Heart right ventricle (tissue), 16 donors: Measurements from ENCODE around the gene CRMP1. TPM values are rescaled to one million over a fixed set of nuclear protein-coding genes. Genes with fewer than 3 reads are reported as not detected.

Experiments
- ATAC-seq, 8 donors: fragments of 200-7000 bp; cut with Tn5 transposase; one replicate each; pipeline ENCODE4 v1.9.1; 2020; ENCODE audit warnings: mild to moderate bottlenecking in 8 of 8, moderate library complexity in 8 of 8, moderate number of reproducible peaks in 1 of 8
- DNase-seq, 2 donors: peaks; one replicate each; pipeline ENCODE4 v3.0.0-alpha.2; 2020
- H3K27ac ChIP-seq, 10 donors: fragments of 200-600 bp; sonication (generic) in 2 of 10; one replicate each; pipeline versions ENCODE4 v1.5.0 to v1.8.0; 2020 to 2022; ENCODE audit warnings: mild to moderate bottlenecking in 3 of 10
- H3K27me3 ChIP-seq, 7 donors: fragments of 200-600 bp; one replicate each; pipeline ENCODE4 v1.8.0; 2021 to 2022; ENCODE audit warnings: mild to moderate bottlenecking in 2 of 7
- H3K36me3 ChIP-seq, 9 donors: fragments of 200-600 bp; sonication (generic) in 1 of 9; one replicate each; pipeline versions ENCODE4 v1.5.0 to v1.8.0; 2020 to 2022; ENCODE audit warnings: mild to moderate bottlenecking in 2 of 9
- H3K4me1 ChIP-seq, 9 donors: fragments of 200-600 bp; sonication (generic) in 1 of 9; one replicate each; pipeline versions ENCODE4 v1.5.0 to v1.8.0; 2020 to 2022; ENCODE audit warnings: mild to moderate bottlenecking in 4 of 9
- H3K4me3 ChIP-seq, 10 donors: fragments of 200-600 bp; sonication (generic) in 2 of 10; one replicate each; pipeline versions ENCODE4 v1.5.0 to v1.8.0; 2020 to 2022; ENCODE audit warnings: mild to moderate bottlenecking in 7 of 10, moderate library complexity in 2 of 10
- H3K9me3 ChIP-seq, 11 donors: fragments of 200-600 bp in 10 of 11; sonication (generic) in 2 of 11; one replicate each; pipeline versions ENCODE4 v1.5.0 to v1.8.0; 2013 to 2022; ENCODE audit warnings: mild to moderate bottlenecking in 2 of 11, control low read depth in 1 of 11, moderate library complexity in 1 of 11
- CTCF ChIP-seq, 9 donors: fragments of 200-600 bp; sonication (generic) in 2 of 9; IDR thresholded peaks; one replicate each; pipeline versions ENCODE4 v1.5.0 to v1.8.0; 2021 to 2022; ENCODE audit warnings: antibody characterized with exemption in 9 of 9, mild to moderate bottlenecking in 5 of 9, moderate library complexity in 1 of 9
- WGBS, 2 donors: extraction: QIAGEN DNeasy Blood & Tissue Kit; methylation state at CpG; one replicate each; pipeline ENCODE4 v1.1.7; 2013; ENCODE audit warnings: inconsistent platforms in 1 of 2; 5-methylcytosine and 5-hydroxymethylcytosine counted together
- intact Hi-C, 10 donors: fragments of 100-400 bp; cut with DNase I; formaldehyde crosslinking; loops; one replicate each; pipeline versions ENCODE4 v1.11.1 to v1.14.2; 2022
- polyA plus RNA-seq, 2 donors: library from polyadenylated mRNA; stranded (reverse); fragments of 200-250 nt; gene quantifications; one replicate each; pipeline ENCODE4 v1.2.3, GENCODE V29; 2013
- total RNA-seq, 10 donors: library from RNA; stranded (reverse); fragmentation: NEBNext Ultra II Directional in 3 of 10; extraction: Animal tissue kit (Norgen Biotek cat#: 25700) in 3 of 10; gene quantifications; one replicate each; pipeline versions ENCODE4 v1.2.1 to v1.2.4, GENCODE V29; 2021 to 2023
- donor health status: Arrhythmogenic right ventricular cardiomyopathy.
- donor health status: ischemic (EF 13 %, LVEDD 7.1; RV severe dilation, severe dysfunction).
- donor health status: healthy with polysubstance abuse.
- donor health status: DM: no; HTN: yes; CAD: no.
- donor health status: DM: no; HTN: no; CAD: no.
- donor health status: ischemic (EF 25% LVEDD 6.9; RV normal size, moderate dysfunction).
- donor health status: ischemic (EF 25% LVEDD 5.7; RV mildly dilated, moderate dysfunction).
- donor health status: healthy.
- donor health status: DM: yes; HTN: yes; CAD: no.
- donor health status: Ischemic cardiomyopathy.
- donor health status: ischemic (EF 35%, LVEDD 5.7; RV mildly dilated, moderate dysfunction).
- donor health status: nonischemic (EF 11% LVEDD 7.7; RV severe dilation, severe dysfunction).
- donor health status: DM: yes; HTN: yes; CAD: no.
- donor health status: PGD.
- donor health status: ischemic (EF 29% LVEDD 5.4; RV normal size, mild dysfunction).
- donor health status: nonischemic (EF 23%, LVEDD 6.1; RV moderate dilation, normal function).

The CRMP1 gene
- total and polyA plus RNA-seq, 12 donors = 0.40 to 2.3 (median 0.95) TPM

GRCh38 chr4:5890063-5890727 is 2.7 kb downstream of the CRMP1 start:
- Histone ChIP-seq H3K9me3 (no peaks in the 10 kb centered on the region), H3K36me3 (no peaks in the 10 kb centered on the region), H3K27ac (no peak overlapping the region), H3K4me3 (peak overlapping the region in 6 of 10 donors; percentile 15 to 35 (median 32)), H3K4me1 (peaks cover 7 to 40% (median 23%) of the 10 kb centered on the region in 9 donors), H3K27me3 (peaks cover 50 to 96% (median 93%) of the 10 kb centered on the region in 7 donors)
- DNase-seq = peak in 1 of 2 donors; percentile 14
- intact Hi-C loops = no loop called here
- WGBS, 2 donors = 1% methylated on average over 39 to 41 of the region's 41 CpGs
- peak in 2 of 8 donors; percentile 7 to 32 for ATAC-seq
- no peak for TF ChIP-seq CTCF (IDR thresholded peaks at IDR 0.05)

- WGBS, 2 donors = 21 to 26% methylated on average over 8 of the region's 8 CpGs
- TF ChIP-seq CTCF (IDR thresholded peaks at IDR 0.05) = no peak
- H3K27me3 ChIP-seq = peaks cover 45 to 87% (median 84%) of the 10 kb centered on the region in 7 donors
Observed at GRCh38 chr4:5889002-5889696, 3.7 kb downstream of the CRMP1 start.

GRCh38 chr4:5888222-5889001 is 4.5 kb downstream of the CRMP1 start:
- WGBS, 2 donors = 0 to 1% methylated on average over 60 to 77 of the region's 81 CpGs
- TF ChIP-seq CTCF (IDR thresholded peaks at IDR 0.05) = no peak
- intact Hi-C loops = no loop called here
- peaks cover 45 to 83% (median 77%) of the 10 kb centered on the region in 7 donors for H3K27me3 ChIP-seq
- H3K4me3 ChIP-seq = peak overlapping the region; percentile 27 to 62 (median 52)
- DNase-seq (no peak), ATAC-seq (peak in 1 of 8 donors; percentile 50)
- peaks cover 7 to 38% (median 23%) of the 10 kb centered on the region in 9 donors for H3K4me1 ChIP-seq
- no peaks in the 10 kb centered on the region for H3K9me3 ChIP-seq
- no peaks in the 10 kb centered on the region for H3K36me3 ChIP-seq
- H3K27ac ChIP-seq = no peak overlapping the region

More at GRCh38 chr4:5889002-5889696, 3.7 kb downstream of the CRMP1 start:
- DNase-seq (no peak), ATAC-seq (no peak)
- intact Hi-C loops = no loop called here
- H3K36me3 ChIP-seq = no peaks in the 10 kb centered on the region
- H3K4me3 ChIP-seq = peak overlapping the region in 4 of 10 donors; percentile 27 to 62 (median 56)
- peaks cover 7 to 40% (median 23%) of the 10 kb centered on the region in 9 donors for H3K4me1 ChIP-seq
- no peak overlapping the region for H3K27ac ChIP-seq
- no peaks in the 10 kb centered on the region for H3K9me3 ChIP-seq
